Endodermal cell (in vitro differentiated cells): ENCODE results near the gene STAM2. TPM values are rescaled to one million over a fixed set of nuclear protein-coding genes. Genes with fewer than 3 reads are reported as not detected.

Experiments
- DNase-seq: peaks from one replicate; pipeline ENCODE4 v3.0.0-alpha.2; 2017
- H3K27ac ChIP-seq: 2 replicates; pipeline ENCODE4 v1.5.1; 2013; ENCODE audit warnings: mild to moderate bottlenecking, low read depth, low read length, moderate library complexity
- H3K27me3 ChIP-seq: 2 replicates; pipeline ENCODE4 v1.6.1; 2013; ENCODE audit warnings: mild to moderate bottlenecking, low read length, moderate library complexity; ENCODE audit not compliant: insufficient read depth, control insufficient read depth, poor library complexity, severe bottlenecking
- H3K36me3 ChIP-seq: 2 replicates; pipeline ENCODE4 v1.7.0; 2013; ENCODE audit warnings: mild to moderate bottlenecking, low read length, moderate library complexity; ENCODE audit not compliant: control insufficient read depth, insufficient read depth
- H3K4me1 ChIP-seq: one replicate; pipeline ENCODE4 v1.7.0; 2013; ENCODE audit warnings: low read length; ENCODE audit not compliant: control insufficient read depth, insufficient read depth
- H3K4me3 ChIP-seq: 2 replicates; pipeline ENCODE4 v1.5.1; 2013; ENCODE audit warnings: mild to moderate bottlenecking, low read length, moderate library complexity
- H3K9ac ChIP-seq: 2 replicates; pipeline ENCODE4 v1.6.1; 2013; ENCODE audit warnings: mild to moderate bottlenecking, low read length, moderate library complexity; ENCODE audit not compliant: poor library complexity, severe bottlenecking; ENCODE audit errors: extremely low read depth
- H3K9me3 ChIP-seq: 2 replicates; pipeline ENCODE4 v1.6.1; 2013; ENCODE audit warnings: mild to moderate bottlenecking, low read length, moderate library complexity; ENCODE audit not compliant: control insufficient read depth
- H3K27ac Mint-ChIP-seq: 2 replicates; pipeline ENCODE4 v1.8.0; 2020; ENCODE audit warnings: mixed read lengths
- H3K27me3 Mint-ChIP-seq: 2 replicates; pipeline ENCODE4 v1.8.0; 2021; ENCODE audit warnings: mild to moderate bottlenecking, mixed read lengths; ENCODE audit not compliant: insufficient read depth
- H3K36me3 Mint-ChIP-seq: 2 replicates; pipeline ENCODE4 v1.8.0; 2020; ENCODE audit warnings: low read depth, mixed read lengths
- H3K4me1 Mint-ChIP-seq: 2 replicates; pipeline ENCODE4 v1.8.0; 2020; ENCODE audit warnings: mixed read lengths
- H3K4me3 Mint-ChIP-seq: 2 replicates; pipeline ENCODE4 v1.8.0; 2020; ENCODE audit warnings: mild to moderate bottlenecking, moderate library complexity, mixed read lengths
- H3K9me3 Mint-ChIP-seq: 2 replicates; pipeline ENCODE4 v1.8.0; 2020; ENCODE audit warnings: mild to moderate bottlenecking, mixed read lengths
- WGBS, 2 experiments: methylation state at CpG; one replicate each; pipeline versions ENCODE4 v1.1.5 to v1.1.7; 2013; ENCODE audit warnings: missing lambda C conversion rate in 2 of 2, mixed read lengths in 1 of 2; ENCODE audit not compliant: insufficient coverage in 1 of 2, insufficient read length in 1 of 2; 5-methylcytosine and 5-hydroxymethylcytosine counted together
- total RNA-seq, 2 donors: library from RNA; stranded (reverse); fragmentation: NEBNext Ultra II Directional in 1 of 2; extraction: Animal tissue kit (Norgen Biotek cat#: 25700) in 1 of 2; gene quantifications; 2 replicates in 1 of 2; 3 replicates in 1 of 2; pipeline ENCODE4 v1.2.1, GENCODE V29; 2021
- TF ChIP-seq, protein P1 (sequence below): fragments of 200-600 bp; sonication (generic); conservative IDR thresholded peaks from 2 replicates; pipeline ENCODE4 v1.5.0; 2021; ENCODE audit warnings: antibody characterized with exemption, mild to moderate bottlenecking

The STAM2 gene
- total RNA-seq, 2 donors from 2014 or later: 21.5 to 30.9 TPM

DNA sequence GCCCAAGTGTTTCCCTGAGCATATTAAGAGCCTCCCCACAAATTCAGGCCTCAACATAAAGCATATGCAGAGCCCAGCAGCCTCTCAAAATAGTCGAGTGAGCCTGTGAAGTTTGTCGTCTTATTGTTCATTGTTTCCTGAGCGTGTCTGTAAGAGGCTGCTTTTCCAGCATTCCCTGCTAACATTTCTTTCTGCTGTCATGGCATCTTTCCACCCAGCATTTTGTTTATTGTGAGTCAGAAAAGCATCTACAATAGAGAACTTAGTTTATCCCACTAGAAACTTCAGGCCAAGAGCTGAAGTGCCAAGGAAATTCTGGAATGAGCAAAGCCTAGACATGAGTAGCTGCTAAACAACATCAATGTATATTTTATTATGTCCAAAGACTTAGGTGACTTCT, 46.3 kb upstream of the STAM2 start:
- no peaks in the 10 kb centered on the region for H3K36me3 Mint-ChIP-seq
- WGBS, 2 experiments: 80 to 94% methylated on average over 3 of the region's 3 CpGs
- no peak for DNase-seq

DNA sequence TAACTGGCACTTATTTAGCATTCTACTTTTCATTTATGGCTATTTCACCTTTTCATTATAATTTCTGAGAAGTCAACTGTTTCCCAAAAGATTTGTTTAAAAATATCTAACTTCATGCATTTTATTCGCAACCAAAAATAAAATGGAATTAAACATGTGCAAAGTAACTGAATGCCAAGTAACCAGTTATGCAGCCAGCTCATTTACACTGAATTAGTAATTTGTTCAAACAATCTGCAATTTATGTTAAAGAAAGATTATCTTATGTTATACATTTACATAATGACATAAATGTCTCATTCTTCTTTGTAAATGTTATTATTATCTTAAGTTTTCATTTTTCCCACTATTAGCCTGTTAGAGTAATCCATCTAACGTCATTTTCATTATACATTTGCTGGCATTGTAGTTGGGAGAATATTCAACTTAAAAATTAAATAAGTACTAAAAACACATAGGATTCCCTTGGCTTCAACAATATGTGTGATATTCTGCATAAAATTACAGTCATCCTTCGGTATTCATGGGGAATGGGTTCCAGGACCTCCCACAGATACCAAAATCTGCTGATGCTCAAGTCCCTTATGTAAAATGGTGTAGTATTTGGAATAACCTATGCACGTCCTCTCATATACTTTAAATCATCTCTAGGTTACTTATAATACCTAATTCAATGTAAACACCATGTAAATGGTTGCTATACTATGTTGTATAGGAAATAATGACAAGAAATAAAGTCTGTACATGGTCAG, 43.7 kb upstream of the STAM2 start:
- DNase-seq: no peak
- Histone ChIP-seq H3K9ac (no peak overlapping the region), H3K4me3 (no peak overlapping the region), H3K27ac (no peak overlapping the region), H3K27me3 (no peaks in the 10 kb centered on the region), H3K9me3 (no peaks in the 10 kb centered on the region), H3K4me1 (no peaks in the 10 kb centered on the region), H3K36me3 (no peaks in the 10 kb centered on the region)
- TF ChIP-seq, protein P1, sequence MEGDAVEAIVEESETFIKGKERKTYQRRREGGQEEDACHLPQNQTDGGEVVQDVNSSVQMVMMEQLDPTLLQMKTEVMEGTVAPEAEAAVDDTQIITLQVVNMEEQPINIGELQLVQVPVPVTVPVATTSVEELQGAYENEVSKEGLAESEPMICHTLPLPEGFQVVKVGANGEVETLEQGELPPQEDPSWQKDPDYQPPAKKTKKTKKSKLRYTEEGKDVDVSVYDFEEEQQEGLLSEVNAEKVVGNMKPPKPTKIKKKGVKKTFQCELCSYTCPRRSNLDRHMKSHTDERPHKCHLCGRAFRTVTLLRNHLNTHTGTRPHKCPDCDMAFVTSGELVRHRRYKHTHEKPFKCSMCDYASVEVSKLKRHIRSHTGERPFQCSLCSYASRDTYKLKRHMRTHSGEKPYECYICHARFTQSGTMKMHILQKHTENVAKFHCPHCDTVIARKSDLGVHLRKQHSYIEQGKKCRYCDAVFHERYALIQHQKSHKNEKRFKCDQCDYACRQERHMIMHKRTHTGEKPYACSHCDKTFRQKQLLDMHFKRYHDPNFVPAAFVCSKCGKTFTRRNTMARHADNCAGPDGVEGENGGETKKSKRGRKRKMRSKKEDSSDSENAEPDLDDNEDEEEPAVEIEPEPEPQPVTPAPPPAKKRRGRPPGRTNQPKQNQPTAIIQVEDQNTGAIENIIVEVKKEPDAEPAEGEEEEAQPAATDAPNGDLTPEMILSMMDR: no peak
- no peaks in the 10 kb centered on the region for H3K36me3 Mint-ChIP-seq
- no peak overlapping the region for H3K4me3 Mint-ChIP-seq
- no peak overlapping the region for H3K27ac Mint-ChIP-seq
- H3K9me3 Mint-ChIP-seq: peaks cover 2% of the 10 kb centered on the region
- 98% methylated on average over 2 of the region's 4 CpGs; no CpG with 5 or more reads in 1 of the 2 experiments for WGBS, 2 experiments
- H3K27me3 Mint-ChIP-seq: no peaks in the 10 kb centered on the region
- peaks cover 18% of the 10 kb centered on the region for H3K4me1 Mint-ChIP-seq

More for the DNA sequence above, 46.3 kb upstream of the STAM2 start:
- H3K9me3 ChIP-seq: no peaks in the 10 kb centered on the region
- H3K27ac ChIP-seq: no peak overlapping the region
- no peaks in the 10 kb centered on the region for H3K27me3 ChIP-seq
- Mint-ChIP-seq H3K27ac (no peak overlapping the region), H3K4me3 (no peak overlapping the region), H3K27me3 (no peaks in the 10 kb centered on the region), H3K4me1 (peaks cover 18% of the 10 kb centered on the region), H3K9me3 (no peaks in the 10 kb centered on the region)
- no peaks in the 10 kb centered on the region for H3K36me3 ChIP-seq
- no peaks in the 10 kb centered on the region for H3K4me1 ChIP-seq
- TF ChIP-seq, protein P1: no peak
- no peak overlapping the region for H3K4me3 ChIP-seq
- no peak overlapping the region for H3K9ac ChIP-seq

DNA sequence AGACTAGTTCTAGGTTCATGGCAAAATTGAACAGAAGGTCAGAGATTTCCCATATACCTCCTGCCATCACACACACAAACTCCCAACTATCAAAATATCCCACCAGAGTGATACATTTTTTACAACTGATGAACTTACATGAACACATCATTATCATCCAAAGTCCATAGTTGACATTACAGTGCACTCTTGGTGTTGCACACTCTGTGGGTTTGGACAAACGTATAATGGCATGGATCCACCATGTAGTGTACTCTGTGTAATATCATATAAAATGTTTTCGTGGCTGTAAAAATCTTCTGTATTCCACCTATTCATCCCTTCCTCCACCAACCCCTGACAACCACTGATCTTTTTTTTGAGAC, 25.9 kb upstream of the STAM2 start:
- Histone ChIP-seq H3K27me3 (no peaks in the 10 kb centered on the region), H3K4me1 (no peaks in the 10 kb centered on the region), H3K9ac (no peak overlapping the region), H3K27ac (no peak overlapping the region), H3K36me3 (no peaks in the 10 kb centered on the region), H3K9me3 (no peaks in the 10 kb centered on the region), H3K4me3 (no peak overlapping the region)
- DNase-seq: no peak
- Mint-ChIP-seq H3K9me3 (peaks cover 25% of the 10 kb centered on the region), H3K27ac (no peak overlapping the region), H3K27me3 (peaks cover 2% of the 10 kb centered on the region), H3K4me1 (peaks cover 5% of the 10 kb centered on the region), H3K4me3 (no peak overlapping the region), H3K36me3 (no peaks in the 10 kb centered on the region)
- WGBS, 2 experiments: 97% methylated on average over 2 of the region's 2 CpGs; no CpG with 5 or more reads in 1 of the 2 experiments
- TF ChIP-seq, protein P1: no peak
